Hepatocyte (in vitro differentiated cells): Measurements from ENCODE around the gene SMCR8. TPM values are rescaled to one million over a fixed set of nuclear protein-coding genes. Genes with fewer than 3 reads are reported as not detected.

Experiments
- DNase-seq: peaks from one replicate; pipeline ENCODE4 v3.0.0-alpha.2; 2016; ENCODE audit warnings: low spot score
- H2AFZ ChIP-seq: fragments of 200-600 bp; sonication (generic); 2 replicates; pipeline ENCODE4 v1.6.0; 2016; ENCODE audit warnings: antibody characterized with exemption, mild to moderate bottlenecking
- H3K27ac ChIP-seq: fragments of 200-600 bp; sonication (generic); 2 replicates; pipeline ENCODE4 v1.5.1; 2016; ENCODE audit warnings: mild to moderate bottlenecking
- H3K27me3 ChIP-seq: fragments of 200-600 bp; sonication (generic); 2 replicates; pipeline ENCODE4 v1.6.1; 2016
- H3K36me3 ChIP-seq: fragments of 200-600 bp; sonication (generic); replicated peaks from 2 replicates; pipeline ENCODE4 v1.5.1; 2016; ENCODE audit warnings: low read depth; ENCODE audit not compliant: insufficient read depth
- H3K4me1 ChIP-seq: fragments of 200-600 bp; sonication (generic); 2 replicates; pipeline ENCODE4 v1.5.1; 2016; ENCODE audit warnings: mild to moderate bottlenecking, moderate library complexity; ENCODE audit not compliant: insufficient read depth
- H3K4me2 ChIP-seq: fragments of 200-600 bp; sonication (generic); 2 replicates; pipeline ENCODE4 v1.6.0; 2016
- H3K4me3 ChIP-seq: fragments of 200-600 bp; sonication (generic); 2 replicates; pipeline ENCODE4 v1.5.1; 2016; ENCODE audit warnings: mild to moderate bottlenecking
- H3K79me2 ChIP-seq: fragments of 200-600 bp; sonication (generic); 2 replicates; pipeline ENCODE4 v1.6.0; 2017; ENCODE audit warnings: mild to moderate bottlenecking
- H3K9me2 ChIP-seq: fragments of 200-600 bp; sonication (generic); replicated peaks from 2 replicates; pipeline ENCODE4 v1.6.0; 2017; ENCODE audit warnings: mild to moderate bottlenecking; ENCODE audit not compliant: insufficient read depth
- H3K9me3 ChIP-seq: fragments of 200-600 bp; sonication (generic); 2 replicates; pipeline ENCODE4 v1.5.1; 2016; ENCODE audit warnings: low read depth, mild to moderate bottlenecking
- H4K20me1 ChIP-seq: fragments of 200-600 bp; sonication (generic); 2 replicates; pipeline ENCODE4 v1.6.0; 2016; ENCODE audit warnings: mild to moderate bottlenecking; ENCODE audit not compliant: insufficient read depth, poor library complexity, severe bottlenecking
- EZH2 ChIP-seq: fragments of 200-600 bp; sonication (generic); IDR thresholded peaks from 2 replicates; pipeline ENCODE4 v1.6.1; 2016; ENCODE audit warnings: antibody characterized with exemption, mild to moderate bottlenecking, borderline replicate concordance
- EZH2phosphoT487 ChIP-seq: fragments of 200-600 bp; sonication (generic); IDR thresholded peaks from one replicate; pipeline ENCODE4 v1.6.1; 2018; ENCODE audit warnings: antibody characterized with exemption, mild to moderate bottlenecking, low read depth, moderate library complexity; ENCODE audit not compliant: unreplicated experiment, severe bottlenecking
- WGBS: methylation state at CpG from one replicate; pipeline ENCODE4 v1.1.6; 2016; ENCODE audit warnings: low lambda C conversion rate; ENCODE audit errors: missing lambda C conversion rate; 5-methylcytosine and 5-hydroxymethylcytosine counted together
- polyA plus RNA-seq: library from polyadenylated mRNA; unstranded; fragments of >200 nt; fragmentation: Nextera tagmentation; extraction: Ambion mirVana; gene quantifications from 2 replicates; pipeline ENCODE4 v1.2.1, GENCODE V29; 2016
- total RNA-seq: library from RNA; depleted of rRNA; stranded (reverse); fragments of >200 nt; gene quantifications from 2 replicates; pipeline ENCODE4 v1.2.3, GENCODE V29; 2014
- TF ChIP-seq, protein P1 (sequence below): fragments of 200-600 bp; sonication (generic); IDR thresholded peaks from 2 replicates; pipeline ENCODE4 v1.5.1; 2016; ENCODE audit warnings: antibody characterized with exemption, mild to moderate bottlenecking; ENCODE audit not compliant: poor library complexity

SMCR8 gene
- total and polyA plus RNA-seq, 2 experiments from 2014 or later: 3.8 to 17.7 TPM

DNA sequence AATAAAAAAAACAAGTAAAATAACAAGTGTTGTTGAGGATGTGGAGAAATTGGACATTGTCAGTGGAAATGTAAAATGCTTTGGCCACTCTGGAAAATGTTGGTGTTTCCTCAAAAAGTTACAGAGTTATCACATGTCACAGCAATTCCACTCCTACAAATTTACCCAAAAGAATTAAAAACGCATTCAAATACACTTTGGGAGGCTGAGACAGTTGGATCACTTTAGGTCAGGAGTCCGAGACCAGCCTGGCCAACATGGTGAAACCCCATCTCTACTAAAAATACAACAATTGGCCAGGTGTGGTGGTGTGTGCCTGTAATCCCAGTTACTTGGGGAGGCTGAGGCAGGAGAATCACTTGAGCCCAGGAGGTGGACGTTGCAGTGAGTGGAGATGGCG lies 5.9 kb upstream of the SMCR8 start:
- TF ChIP-seq, protein P1, sequence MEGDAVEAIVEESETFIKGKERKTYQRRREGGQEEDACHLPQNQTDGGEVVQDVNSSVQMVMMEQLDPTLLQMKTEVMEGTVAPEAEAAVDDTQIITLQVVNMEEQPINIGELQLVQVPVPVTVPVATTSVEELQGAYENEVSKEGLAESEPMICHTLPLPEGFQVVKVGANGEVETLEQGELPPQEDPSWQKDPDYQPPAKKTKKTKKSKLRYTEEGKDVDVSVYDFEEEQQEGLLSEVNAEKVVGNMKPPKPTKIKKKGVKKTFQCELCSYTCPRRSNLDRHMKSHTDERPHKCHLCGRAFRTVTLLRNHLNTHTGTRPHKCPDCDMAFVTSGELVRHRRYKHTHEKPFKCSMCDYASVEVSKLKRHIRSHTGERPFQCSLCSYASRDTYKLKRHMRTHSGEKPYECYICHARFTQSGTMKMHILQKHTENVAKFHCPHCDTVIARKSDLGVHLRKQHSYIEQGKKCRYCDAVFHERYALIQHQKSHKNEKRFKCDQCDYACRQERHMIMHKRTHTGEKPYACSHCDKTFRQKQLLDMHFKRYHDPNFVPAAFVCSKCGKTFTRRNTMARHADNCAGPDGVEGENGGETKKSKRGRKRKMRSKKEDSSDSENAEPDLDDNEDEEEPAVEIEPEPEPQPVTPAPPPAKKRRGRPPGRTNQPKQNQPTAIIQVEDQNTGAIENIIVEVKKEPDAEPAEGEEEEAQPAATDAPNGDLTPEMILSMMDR: no peak
- TF ChIP-seq EZH2phosphoT487: no peak
- TF ChIP-seq EZH2: no peak
- Histone ChIP-seq H3K9me3 (no peaks in the 10 kb centered on the region), H2AFZ (no peak overlapping the region), H3K4me3 (no peak overlapping the region), H3K9me2 (no peaks in the 10 kb centered on the region), H3K4me2 (no peak overlapping the region), H3K79me2 (peaks cover 48% of the 10 kb centered on the region), H3K36me3 (no peaks in the 10 kb centered on the region), H3K4me1 (peaks cover 16% of the 10 kb centered on the region), H3K27me3 (no peaks in the 10 kb centered on the region), H4K20me1 (no peaks in the 10 kb centered on the region), H3K27ac (no peak overlapping the region)
- 98% methylated on average over 4 of the region's 4 CpGs for WGBS
- DNase-seq: no peak

DNA sequence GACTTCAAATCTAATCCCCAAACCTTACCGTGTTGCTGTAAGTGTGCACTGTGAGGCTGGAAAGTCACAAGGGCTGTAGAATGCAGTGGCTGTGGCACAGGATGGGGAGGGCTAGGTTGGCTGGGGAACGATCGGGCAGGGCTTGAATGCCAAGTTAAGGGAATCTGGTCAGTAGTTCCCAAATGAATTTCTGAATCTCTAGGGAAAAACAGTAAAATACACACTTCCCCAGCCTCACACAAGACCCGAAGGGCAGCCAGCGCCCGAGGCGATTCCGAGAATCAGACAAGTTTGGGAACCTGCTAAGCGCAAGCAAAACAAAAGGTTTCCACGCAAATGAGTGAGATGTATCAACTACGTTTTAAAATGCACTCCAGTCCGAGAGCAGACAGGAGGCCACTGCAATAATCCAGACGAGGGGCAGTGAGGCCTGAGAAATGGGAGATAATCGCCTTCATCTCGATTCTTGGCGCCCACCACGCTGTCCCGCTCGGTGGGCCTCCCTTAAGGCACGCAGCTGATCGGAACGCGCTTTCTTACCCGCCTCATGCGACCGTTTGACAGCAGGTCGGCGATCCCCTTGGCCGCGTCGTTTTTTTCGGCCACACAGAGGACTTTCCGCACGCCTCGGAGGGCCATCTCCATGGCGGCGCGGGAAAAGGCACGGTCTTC lies 898 bp upstream of the SMCR8 start:
- peaks cover 2% of the 10 kb centered on the region for H4K20me1 ChIP-seq
- peak overlapping the region; percentile 35 for H3K4me3 ChIP-seq
- H3K36me3 ChIP-seq: no peaks in the 10 kb centered on the region
- no peaks in the 10 kb centered on the region for H3K9me2 ChIP-seq
- DNase-seq: no peak
- H3K27ac ChIP-seq: peak overlapping the region; percentile 92
- WGBS: 1% methylated on average over 39 of the region's 39 CpGs
- TF ChIP-seq EZH2 (no peak), EZH2phosphoT487 (no peak)
- TF ChIP-seq, protein P1: peak; percentile 1
- peak overlapping the region; percentile 93 for H3K4me2 ChIP-seq
- H2AFZ ChIP-seq: peak overlapping the region; percentile 72
- H3K27me3 ChIP-seq: no peaks in the 10 kb centered on the region
- H3K79me2 ChIP-seq: peaks cover 81% of the 10 kb centered on the region
- H3K9me3 ChIP-seq: no peaks in the 10 kb centered on the region
- peaks cover 50% of the 10 kb centered on the region for H3K4me1 ChIP-seq

DNA sequence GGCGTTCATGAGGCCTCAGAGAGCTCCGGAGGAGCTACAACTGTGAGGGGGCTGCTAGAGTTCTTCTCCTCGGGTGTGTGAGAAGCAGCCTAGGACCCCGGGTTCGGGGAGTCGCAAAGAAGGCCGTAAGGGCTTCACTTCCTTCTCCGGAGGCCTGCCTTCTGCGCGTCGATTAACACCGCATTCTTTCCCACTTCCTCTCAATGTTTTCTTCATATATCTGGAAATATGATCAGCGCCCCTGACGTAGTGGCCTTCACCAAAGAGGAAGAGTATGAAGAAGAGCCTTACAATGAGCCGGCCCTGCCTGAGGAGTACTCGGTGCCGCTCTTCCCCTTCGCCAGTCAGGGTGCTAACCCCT lies 449 bp downstream of the SMCR8 start:
- no peaks in the 10 kb centered on the region for H3K36me3 ChIP-seq

More for the DNA sequence above, 449 bp downstream of the SMCR8 start:
- 17% methylated on average over 18 of the region's 18 CpGs for whole genome bisulfite sequencing
- peaks cover 14% of the 10 kb centered on the region for H4K20me1 ChIP-seq
- peak overlapping the region; percentile 40 for H2AFZ ChIP-seq
- TF ChIP-seq EZH2phosphoT487 (no peak), EZH2 (no peak)
- TF ChIP-seq, protein P1: no peak
- peaks cover 86% of the 10 kb centered on the region for H3K79me2 ChIP-seq
- no peaks in the 10 kb centered on the region for H3K27me3 ChIP-seq
- H3K27ac ChIP-seq: peak overlapping the region; percentile 92
- peaks cover 61% of the 10 kb centered on the region for H3K4me1 ChIP-seq
- peak overlapping the region; percentile 83 for H3K4me2 ChIP-seq
- H3K9me3 ChIP-seq: no peaks in the 10 kb centered on the region
- H3K9me2 ChIP-seq: no peaks in the 10 kb centered on the region
- DNase-seq: no peak
- peak overlapping the region; percentile 38 for H3K4me3 ChIP-seq
